ENCODE measurements around the gene SERPINA6. TPM values are rescaled to one million over a fixed set of nuclear protein-coding genes. Genes with fewer than 3 reads are reported as not detected.

The SERPINA6 gene
- polyA plus RNA-seq, 1 donor (not counting 4 experiments of a cell fraction or from before 2014, with no cell fraction given), result not detected

DNA sequence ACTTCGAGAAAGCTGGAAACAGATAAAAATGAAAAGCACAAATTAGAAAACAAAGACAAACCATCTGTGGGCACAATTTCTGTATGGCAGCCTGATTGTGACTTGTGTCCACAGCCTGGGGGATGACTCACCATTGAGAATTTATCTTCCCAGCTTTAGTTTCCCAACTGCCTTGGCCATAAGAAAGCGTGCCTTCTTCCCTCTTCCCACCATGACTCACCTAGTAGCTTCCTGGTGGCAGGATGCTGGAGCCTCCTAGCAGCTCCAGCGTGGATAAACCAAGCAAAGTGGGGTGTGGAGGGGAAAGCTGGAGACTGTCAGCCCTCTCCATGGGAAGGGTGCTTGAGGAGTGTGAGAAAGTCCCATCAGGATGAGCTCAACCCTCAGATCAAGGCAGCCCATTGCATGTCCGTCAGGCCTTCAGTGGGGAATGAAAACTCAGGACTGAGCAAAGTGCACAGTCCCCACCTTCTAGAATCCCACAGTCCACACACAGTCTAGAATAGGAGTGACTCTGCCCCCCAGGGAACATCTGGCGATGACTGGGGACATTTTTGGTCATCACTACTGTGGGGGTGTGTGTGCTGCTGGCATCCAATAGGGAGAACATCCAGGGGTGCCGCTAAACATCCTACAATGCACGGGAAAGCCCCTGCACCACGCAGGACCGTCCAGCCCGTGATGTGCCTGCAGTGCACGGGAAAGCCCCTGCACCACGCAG, 22.4 kb upstream of the SERPINA6 start:
- H3K4me3 ChIP-seq (ENCODE audit: control insufficient read depth in 2 of 3, extremely low read depth in 1 of 3, insufficient read depth in 2 of 3, low read depth in 1 of 3, low read length in 3 of 3), result no peak overlapping the region
- no peaks in the 10 kb centered on the region for H3K9me3 ChIP-seq (ENCODE audit: control insufficient read depth, low read depth, low read length)
- H3K36me3 ChIP-seq (ENCODE audit: control insufficient read depth in 2 of 2, extremely low read depth in 1 of 2, insufficient read depth in 2 of 2, low read length in 2 of 2), result no peaks in the 10 kb centered on the region
- H3K9ac ChIP-seq (ENCODE audit: control insufficient read depth, extremely low read depth, insufficient read depth, low read length), result peak overlapping the region; percentile 50
- H2AFZ ChIP-seq (ENCODE audit: control insufficient read depth, low read length), result no peak overlapping the region
- dilution Hi-C loops (cut with MboI; ENCODE audit: extremely low pct_ligation_motif_present, low sequenced_read_pairs), result no loop called here
- peaks cover 8% of the 10 kb centered on the region for H3K27me3 ChIP-seq (ENCODE audit: control insufficient read depth, extremely low read depth, insufficient read depth, low read length)
- no peaks in the 10 kb centered on the region for H3K79me2 ChIP-seq (ENCODE audit: control insufficient read depth, insufficient read depth, low read length)
- TF ChIP-seq CTCF (optimal IDR thresholded peaks at IDR 0.05 in 1 of 3, IDR thresholded peaks at IDR 0.05 in 1 of 3, conservative IDR thresholded peaks at IDR 0.05 in 1 of 3; ENCODE audit: extremely low read depth in 1 of 3, insufficient read depth in 2 of 3, low read length in 3 of 3) (no peak), EZH2 (IDR thresholded peaks at IDR 0.05; ENCODE audit: low read length) (no peak)
- no peaks in the 10 kb centered on the region for H3K9me1 ChIP-seq (ENCODE audit: control insufficient read depth, extremely low read depth, insufficient read depth, low read length)
- peak; percentile 95 for FAIRE-seq
- H3K27ac ChIP-seq (ENCODE audit: control insufficient read depth, insufficient read depth, low read length), result peak overlapping the region; percentile 55
- peak overlapping the region; percentile 49 for H3K4me2 ChIP-seq (ENCODE audit: control insufficient read depth, extremely low read depth, insufficient read depth, low read depth, low read length)
- peak; percentile 52 for DNase-seq (ENCODE audit: low read depth, low spot score)
- H3K4me1 ChIP-seq (ENCODE audit: control insufficient read depth, extremely low read depth, insufficient read depth, low read length), result peaks cover 29% of the 10 kb centered on the region
- H4K20me1 ChIP-seq (ENCODE audit: control insufficient read depth, extremely low read depth, insufficient read depth, low read length), result no peaks in the 10 kb centered on the region

DNA sequence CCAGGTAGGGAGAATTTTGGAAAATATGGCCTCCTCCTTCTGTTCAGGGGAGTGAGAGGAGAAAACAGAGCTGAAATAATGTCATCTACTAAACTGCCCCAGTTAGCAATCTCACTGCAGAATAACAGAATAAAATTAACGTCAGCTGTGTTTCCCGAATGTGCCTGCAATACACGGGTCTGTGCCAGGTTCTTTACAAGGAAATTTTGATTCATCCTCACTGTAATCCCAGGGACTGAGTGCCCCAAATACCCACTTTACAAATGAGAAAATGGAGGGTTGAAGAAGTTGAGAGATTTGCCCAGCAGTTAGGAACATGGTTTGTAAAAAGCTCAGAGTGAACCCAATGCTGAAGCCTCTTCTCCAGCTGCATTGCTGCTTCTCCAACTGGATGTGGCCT, 21.3 kb upstream of the SERPINA6 start:
- Histone ChIP-seq H3K9ac (ENCODE audit: control insufficient read depth, extremely low read depth, insufficient read depth, low read length) (no peak overlapping the region), H3K4me2 (ENCODE audit: control insufficient read depth, extremely low read depth, insufficient read depth, low read depth, low read length) (no peak overlapping the region), H3K27ac (ENCODE audit: control insufficient read depth, insufficient read depth, low read length) (no peak overlapping the region), H3K4me1 (ENCODE audit: control insufficient read depth, extremely low read depth, insufficient read depth, low read length) (peaks cover 29% of the 10 kb centered on the region), H2AFZ (ENCODE audit: control insufficient read depth, low read length) (no peak overlapping the region), H3K9me1 (ENCODE audit: control insufficient read depth, extremely low read depth, insufficient read depth, low read length) (no peaks in the 10 kb centered on the region), H4K20me1 (ENCODE audit: control insufficient read depth, extremely low read depth, insufficient read depth, low read length) (no peaks in the 10 kb centered on the region), H3K27me3 (ENCODE audit: control insufficient read depth, extremely low read depth, insufficient read depth, low read length) (peaks cover 8% of the 10 kb centered on the region), H3K9me3 (ENCODE audit: control insufficient read depth, low read depth, low read length) (no peaks in the 10 kb centered on the region), H3K79me2 (ENCODE audit: control insufficient read depth, insufficient read depth, low read length) (no peaks in the 10 kb centered on the region), H3K36me3 (ENCODE audit: control insufficient read depth in 2 of 2, extremely low read depth in 1 of 2, insufficient read depth in 2 of 2, low read length in 2 of 2) (no peaks in the 10 kb centered on the region), H3K4me3 (ENCODE audit: control insufficient read depth in 2 of 3, extremely low read depth in 1 of 3, insufficient read depth in 2 of 3, low read depth in 1 of 3, low read length in 3 of 3) (no peak overlapping the region)
- TF ChIP-seq EZH2 (IDR thresholded peaks at IDR 0.05; ENCODE audit: low read length), result no peak
- TF ChIP-seq CTCF (optimal IDR thresholded peaks at IDR 0.05 in 1 of 3, IDR thresholded peaks at IDR 0.05 in 1 of 3, conservative IDR thresholded peaks at IDR 0.05 in 1 of 3; ENCODE audit: extremely low read depth in 1 of 3, insufficient read depth in 2 of 3, low read length in 3 of 3), result no peak
- dilution Hi-C loops (cut with MboI; ENCODE audit: extremely low pct_ligation_motif_present, low sequenced_read_pairs), result no loop called here
- FAIRE-seq, result no peak
- no peak for DNase-seq (ENCODE audit: low read depth, low spot score)
